GM12878 (cell line): ENCODE results near the gene VPS26A. TPM values are rescaled to one million over a fixed set of nuclear protein-coding genes. Genes with fewer than 3 reads are reported as not detected.

Experiments used
- BACH1 ChIP-seq: fragments of 450-650 bp; IDR thresholded peaks from 2 replicates; pipeline ENCODE4 v1.6.1; 2017; ENCODE audit warnings: mild to moderate bottlenecking, borderline replicate concordance
- IKZF1 ChIP-seq: fragments of 450-650 bp; conservative IDR thresholded peaks from 2 replicates; pipeline ENCODE4 v1.6.1; 2017; ENCODE audit warnings: antibody characterized with exemption, mild to moderate bottlenecking
- KLF5 ChIP-seq: fragments of 450-650 bp; IDR thresholded peaks from 2 replicates; pipeline ENCODE4 v1.6.1; 2014; ENCODE audit warnings: mild to moderate bottlenecking; ENCODE audit not compliant: partially characterized antibody
- MXI1 ChIP-seq: fragments of 150-350 bp; IDR thresholded peaks from 2 replicates; pipeline ENCODE4 v1.6.1; 2011; ENCODE audit warnings: low read depth, mild to moderate bottlenecking, inconsistent platforms, low read length, improper control_type of control experiment
- NR2C2 ChIP-seq: IDR thresholded peaks from 2 replicates; pipeline ENCODE4 v1.6.1; 2011; ENCODE audit warnings: borderline replicate concordance, low read depth; ENCODE audit not compliant: control insufficient read depth, insufficient read length
- NR2F1 ChIP-seq: fragments of 450-650 bp; conservative IDR thresholded peaks from 2 replicates; pipeline ENCODE4 v1.6.1; 2017; ENCODE audit warnings: mild to moderate bottlenecking
- NRF1 ChIP-seq: conservative IDR thresholded peaks from 2 replicates; pipeline ENCODE4 v1.6.1; 2011; ENCODE audit warnings: mild to moderate bottlenecking, low read depth, low read length, improper control_type of control experiment
- POLR2A ChIP-seq: IDR thresholded peaks from 2 replicates; pipeline ENCODE4 v1.6.1; 2011; ENCODE audit warnings: low read depth, mild to moderate bottlenecking, low read length
- RELA ChIP-seq: fragments of 450-650 bp; IDR thresholded peaks from 2 replicates; pipeline ENCODE4 v1.8.0; 2014; ENCODE audit warnings: borderline replicate concordance; ENCODE audit not compliant: partially characterized antibody
- TCF7 ChIP-seq: IDR thresholded peaks from 2 replicates; pipeline ENCODE4 v1.6.1; 2014; ENCODE audit warnings: antibody characterized with exemption, borderline replicate concordance
- ZBED1 ChIP-seq: IDR thresholded peaks from 2 replicates; pipeline ENCODE4 v1.6.1; 2016; ENCODE audit warnings: borderline replicate concordance
- ZNF217 ChIP-seq: fragments of 450-650 bp; IDR thresholded peaks from 2 replicates; pipeline ENCODE4 v1.6.1; 2017; ENCODE audit warnings: antibody characterized with exemption, mild to moderate bottlenecking
- ZNF24 ChIP-seq: fragments of 450-650 bp; IDR thresholded peaks from 2 replicates; pipeline ENCODE4 v1.6.1; 2017; ENCODE audit warnings: antibody characterized with exemption, mild to moderate bottlenecking
- ZNF622 ChIP-seq: fragments of 450-650 bp; IDR thresholded peaks from 2 replicates; pipeline ENCODE4 v1.6.1; 2017; ENCODE audit warnings: mild to moderate bottlenecking, inconsistent platforms
- polyA plus RNA-seq, 11 experiments: library from polyadenylated mRNA; depleted of rRNA in 4 of 11; unstranded in 6 of 11; stranded (reverse) in 5 of 11; fragments of >200 nt; fragmentation: Nextera tagmentation in 4 of 11; fragmentation: Illumina TruSeq in 1 of 11; extraction: Ambion mirVana in 4 of 11; extraction: Trizol in 1 of 11; gene quantifications; 1 replicate in 1 of 11; 2 replicates in 10 of 11; pipeline versions ENCODE4 v1.2.1 to v1.2.3, GENCODE V29; 2011 to 2016; ENCODE audit warnings: inconsistent platforms in 2 of 11, missing spikeins in 2 of 11, low read depth in 1 of 11
- total RNA-seq, 4 experiments: library from RNA; depleted of rRNA in 3 of 4; stranded (reverse); fragments of >200 nt in 3 of 4; fragmentation: Illumina TruSeq in 1 of 4; extraction: Trizol in 1 of 4; gene quantifications; 2 replicates each; pipeline versions ENCODE4 v1.2.1 to v1.2.3, GENCODE V29; 2013 to 2021
- TF ChIP-seq, protein P1 (sequence below): fragments of 450-650 bp; IDR thresholded peaks from 2 replicates; pipeline ENCODE4 v1.6.1; 2014; ENCODE audit warnings: mild to moderate bottlenecking
- TF ChIP-seq, protein P2 (sequence below): IDR thresholded peaks from 2 replicates; pipeline ENCODE4 v1.6.1; 2012; ENCODE audit warnings: low read length, inconsistent platforms
- TF ChIP-seq, protein P3 (sequence below): fragments of 450-650 bp; IDR thresholded peaks from 2 replicates; pipeline ENCODE4 v1.6.1; 2017; ENCODE audit warnings: mild to moderate bottlenecking, moderate library complexity
- TF ChIP-seq, protein P4 (sequence below): fragments of 450-650 bp; IDR thresholded peaks from 2 replicates; pipeline ENCODE4 v1.6.1; 2017; ENCODE audit warnings: low read depth, mild to moderate bottlenecking, moderate library complexity

VPS26A gene
- total and polyA plus RNA-seq, 10 of the 15 experiments (the other 5 are each of a cell fraction or from before 2014, with no cell fraction given), result 16.8 to 72.3 (median 26.8) TPM

DNA sequence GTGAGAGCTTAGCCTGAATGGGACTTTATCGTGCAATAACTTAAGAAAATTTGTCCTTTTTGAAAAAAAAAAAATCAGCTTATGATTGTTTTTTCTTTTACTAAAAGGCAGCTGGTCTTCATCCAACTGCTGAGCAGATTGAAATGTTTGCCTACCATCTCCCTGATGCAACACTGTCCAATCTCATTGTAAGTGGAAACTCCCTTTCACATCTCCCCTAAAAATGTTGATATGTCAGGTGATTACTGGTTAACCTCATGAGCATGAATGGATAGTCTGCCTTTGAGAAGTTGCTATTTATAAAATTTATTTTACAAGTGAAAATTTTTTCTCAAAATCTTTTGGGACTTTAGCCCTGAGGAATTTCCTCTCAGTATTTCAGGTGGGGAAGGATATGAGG, 78.4 kb downstream of the VPS26A start (continued):
- TF ChIP-seq, protein P1, sequence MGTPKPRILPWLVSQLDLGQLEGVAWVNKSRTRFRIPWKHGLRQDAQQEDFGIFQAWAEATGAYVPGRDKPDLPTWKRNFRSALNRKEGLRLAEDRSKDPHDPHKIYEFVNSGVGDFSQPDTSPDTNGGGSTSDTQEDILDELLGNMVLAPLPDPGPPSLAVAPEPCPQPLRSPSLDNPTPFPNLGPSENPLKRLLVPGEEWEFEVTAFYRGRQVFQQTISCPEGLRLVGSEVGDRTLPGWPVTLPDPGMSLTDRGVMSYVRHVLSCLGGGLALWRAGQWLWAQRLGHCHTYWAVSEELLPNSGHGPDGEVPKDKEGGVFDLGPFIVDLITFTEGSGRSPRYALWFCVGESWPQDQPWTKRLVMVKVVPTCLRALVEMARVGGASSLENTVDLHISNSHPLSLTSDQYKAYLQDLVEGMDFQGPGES, result no peak
- TF ChIP-seq ZNF622 (no peak), NRF1 (no peak), KLF5 (no peak), ZNF217 (no peak), IKZF1 (no peak), ZBED1 (no peak), NR2F1 (no peak), POLR2A (no peak), TCF7 (no peak), ZNF24 (no peak), RELA (peak; percentile 47), BACH1 (no peak), NR2C2 (no peak), MXI1 (no peak)
- TF ChIP-seq, protein P2, sequence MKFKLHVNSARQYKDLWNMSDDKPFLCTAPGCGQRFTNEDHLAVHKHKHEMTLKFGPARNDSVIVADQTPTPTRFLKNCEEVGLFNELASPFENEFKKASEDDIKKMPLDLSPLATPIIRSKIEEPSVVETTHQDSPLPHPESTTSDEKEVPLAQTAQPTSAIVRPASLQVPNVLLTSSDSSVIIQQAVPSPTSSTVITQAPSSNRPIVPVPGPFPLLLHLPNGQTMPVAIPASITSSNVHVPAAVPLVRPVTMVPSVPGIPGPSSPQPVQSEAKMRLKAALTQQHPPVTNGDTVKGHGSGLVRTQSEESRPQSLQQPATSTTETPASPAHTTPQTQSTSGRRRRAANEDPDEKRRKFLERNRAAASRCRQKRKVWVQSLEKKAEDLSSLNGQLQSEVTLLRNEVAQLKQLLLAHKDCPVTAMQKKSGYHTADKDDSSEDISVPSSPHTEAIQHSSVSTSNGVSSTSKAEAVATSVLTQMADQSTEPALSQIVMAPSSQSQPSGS, result no peak
- TF ChIP-seq, protein P3, sequence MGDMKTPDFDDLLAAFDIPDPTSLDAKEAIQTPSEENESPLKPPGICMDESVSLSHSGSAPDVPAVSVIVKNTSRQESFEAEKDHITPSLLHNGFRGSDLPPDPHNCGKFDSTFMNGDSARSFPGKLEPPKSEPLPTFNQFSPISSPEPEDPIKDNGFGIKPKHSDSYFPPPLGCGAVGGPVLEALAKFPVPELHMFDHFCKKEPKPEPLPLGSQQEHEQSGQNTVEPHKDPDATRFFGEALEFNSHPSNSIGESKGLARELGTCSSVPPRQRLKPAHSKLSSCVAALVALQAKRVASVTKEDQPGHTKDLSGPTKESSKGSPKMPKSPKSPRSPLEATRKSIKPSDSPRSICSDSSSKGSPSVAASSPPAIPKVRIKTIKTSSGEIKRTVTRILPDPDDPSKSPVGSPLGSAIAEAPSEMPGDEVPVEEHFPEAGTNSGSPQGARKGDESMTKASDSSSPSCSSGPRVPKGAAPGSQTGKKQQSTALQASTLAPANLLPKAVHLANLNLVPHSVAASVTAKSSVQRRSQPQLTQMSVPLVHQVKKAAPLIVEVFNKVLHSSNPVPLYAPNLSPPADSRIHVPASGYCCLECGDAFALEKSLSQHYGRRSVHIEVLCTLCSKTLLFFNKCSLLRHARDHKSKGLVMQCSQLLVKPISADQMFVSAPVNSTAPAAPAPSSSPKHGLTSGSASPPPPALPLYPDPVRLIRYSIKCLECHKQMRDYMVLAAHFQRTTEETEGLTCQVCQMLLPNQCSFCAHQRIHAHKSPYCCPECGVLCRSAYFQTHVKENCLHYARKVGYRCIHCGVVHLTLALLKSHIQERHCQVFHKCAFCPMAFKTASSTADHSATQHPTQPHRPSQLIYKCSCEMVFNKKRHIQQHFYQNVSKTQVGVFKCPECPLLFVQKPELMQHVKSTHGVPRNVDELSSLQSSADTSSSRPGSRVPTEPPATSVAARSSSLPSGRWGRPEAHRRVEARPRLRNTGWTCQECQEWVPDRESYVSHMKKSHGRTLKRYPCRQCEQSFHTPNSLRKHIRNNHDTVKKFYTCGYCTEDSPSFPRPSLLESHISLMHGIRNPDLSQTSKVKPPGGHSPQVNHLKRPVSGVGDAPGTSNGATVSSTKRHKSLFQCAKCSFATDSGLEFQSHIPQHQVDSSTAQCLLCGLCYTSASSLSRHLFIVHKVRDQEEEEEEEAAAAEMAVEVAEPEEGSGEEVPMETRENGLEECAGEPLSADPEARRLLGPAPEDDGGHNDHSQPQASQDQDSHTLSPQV, result no peak
- TF ChIP-seq, protein P4, sequence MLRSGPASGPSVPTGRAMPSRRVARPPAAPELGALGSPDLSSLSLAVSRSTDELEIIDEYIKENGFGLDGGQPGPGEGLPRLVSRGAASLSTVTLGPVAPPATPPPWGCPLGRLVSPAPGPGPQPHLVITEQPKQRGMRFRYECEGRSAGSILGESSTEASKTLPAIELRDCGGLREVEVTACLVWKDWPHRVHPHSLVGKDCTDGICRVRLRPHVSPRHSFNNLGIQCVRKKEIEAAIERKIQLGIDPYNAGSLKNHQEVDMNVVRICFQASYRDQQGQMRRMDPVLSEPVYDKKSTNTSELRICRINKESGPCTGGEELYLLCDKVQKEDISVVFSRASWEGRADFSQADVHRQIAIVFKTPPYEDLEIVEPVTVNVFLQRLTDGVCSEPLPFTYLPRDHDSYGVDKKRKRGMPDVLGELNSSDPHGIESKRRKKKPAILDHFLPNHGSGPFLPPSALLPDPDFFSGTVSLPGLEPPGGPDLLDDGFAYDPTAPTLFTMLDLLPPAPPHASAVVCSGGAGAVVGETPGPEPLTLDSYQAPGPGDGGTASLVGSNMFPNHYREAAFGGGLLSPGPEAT, result peak; percentile 93
